OCI-M2 (cell line): ENCODE results near the gene NAA15.
"Not testable (repeated sequence)": the region's sequence is repeated elsewhere in the genome, so short reads cannot be mapped to it uniquely, and the experiment has no call there.

ENCODE experiments used
- DNase-seq: peaks from one replicate; lab custom pipeline; 2025; ENCODE audit not compliant: unreplicated experiment; lab: John Stamatoyannopoulos, UW

The NAA15 gene

GRCh38 chr4:139337612-139338011 lies 36.3 kb downstream of the NAA15 start:
- DNase-seq, result no peak

- no peak for DNase-seq
These were observed 60.0 kb downstream of the NAA15 start for GRCh38 chr4:139361301-139361700.

- no peak for DNase-seq
These were observed 66.3 kb downstream of the NAA15 start for GRCh38 chr4:139367421-139368090.

GRCh38 chr4:139368998-139369397 lies 67.7 kb downstream of the NAA15 start:
- no peak for DNase-seq

GRCh38 chr4:139374251-139374650 lies 72.9 kb downstream of the NAA15 start:
- DNase-seq, result no peak

GRCh38 chr4:139386421-139386820 lies 85.1 kb downstream of the NAA15 start:
- DNase-seq, result no peak

GRCh38 chr4:139389102-139389501 lies 87.8 kb downstream of the NAA15 start:
- no peak for DNase-seq

GRCh38 chr4:139389991-139390390 lies 88.7 kb downstream of the NAA15 start:
- no peak for DNase-seq

- DNase-seq, result no peak
These were observed 90.4 kb downstream of the NAA15 start for GRCh38 chr4:139391731-139392130.

- DNase-seq, result no peak
These were observed 91.5 kb downstream of the NAA15 start for GRCh38 chr4:139392797-139393196.

GRCh38 chr4:139401368-139401767 lies 100.1 kb downstream of the NAA15 start:
- DNase-seq, result no peak

GRCh38 chr4:139402436-139402835 lies 101.1 kb downstream of the NAA15 start:
- DNase-seq, result no peak

- DNase-seq, result no peak
These were observed 102.2 kb downstream of the NAA15 start for GRCh38 chr4:139403462-139403861.

GRCh38 chr4:139410312-139410711 lies 109.0 kb downstream of the NAA15 start:
- DNase-seq, result no peak

GRCh38 chr4:139414671-139415210 lies 113.4 kb downstream of the NAA15 start:
- DNase-seq, result not testable (repeated sequence)

GRCh38 chr4:139416073-139416673 lies 114.9 kb downstream of the NAA15 start:
- no peak for DNase-seq

- no peak for DNase-seq
These were observed 118.1 kb downstream of the NAA15 start for GRCh38 chr4:139419388-139419914.

- DNase-seq, result no peak
These were observed 119.3 kb downstream of the NAA15 start for GRCh38 chr4:139420652-139421051.

- no peak for DNase-seq
These were observed 134.8 kb downstream of the NAA15 start for GRCh38 chr4:139436122-139436521.

GRCh38 chr4:139438141-139438540 lies 136.8 kb downstream of the NAA15 start:
- no peak for DNase-seq

- DNase-seq, result no peak
These were observed 139.7 kb downstream of the NAA15 start for GRCh38 chr4:139441029-139441428.

- DNase-seq, result no peak
These were observed 142.4 kb downstream of the NAA15 start for GRCh38 chr4:139443661-139444060.
